Panc1 (cell line): Measurements from ENCODE around the gene CCDC127.

Experiments used
- CTCF ChIP-seq: fragments of 450-650 bp; IDR thresholded peaks from 2 replicates; pipeline ENCODE4 v1.5.1; 2017; ENCODE audit warnings: mild to moderate bottlenecking
- POLR2AphosphoS5 ChIP-seq: IDR thresholded peaks from 2 replicates; pipeline ENCODE4 v1.6.1; 2012; ENCODE audit warnings: mild to moderate bottlenecking, low read depth, low read length, moderate library complexity

DNA sequence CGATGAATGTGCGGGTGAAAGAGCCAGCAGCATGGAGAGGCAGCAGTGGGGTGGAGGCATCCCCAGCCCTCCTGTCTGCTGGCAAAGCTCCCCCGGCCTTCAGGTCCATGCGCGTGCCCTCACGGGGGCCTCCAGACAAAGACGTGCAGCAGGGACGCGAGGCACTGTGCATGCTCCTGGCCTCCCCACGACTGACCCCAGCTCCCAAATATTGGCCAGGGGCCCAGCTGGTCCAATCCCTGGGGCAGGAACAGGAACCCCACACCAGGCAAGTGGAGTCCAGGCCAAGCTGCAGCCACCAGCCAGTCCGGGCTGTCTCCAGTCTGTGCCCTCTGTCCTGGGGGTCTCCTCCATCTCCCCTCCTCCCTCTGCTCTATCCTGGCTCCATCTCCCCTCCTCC is 60.2 kb downstream of the CCDC127 start:
- no peak for TF ChIP-seq CTCF
- TF ChIP-seq POLR2AphosphoS5 = no peak
